Ovary (tissue), 9 donors: Measurements from ENCODE around the gene ATP6V1A. TPM values are rescaled to one million over a fixed set of nuclear protein-coding genes. Genes with fewer than 3 reads are reported as not detected.

Source experiments
- DNase-seq, 5 donors: peaks; one replicate each; pipeline ENCODE4 v3.0.0-alpha.2; 2019 to 2020
- H3K27ac ChIP-seq, 2 donors: fragments of 200-600 bp; one replicate each; pipeline versions ENCODE4 v1.5.1 to v1.8.0; 2019 to 2022
- H3K27me3 ChIP-seq: fragments of 200-600 bp; one replicate; pipeline ENCODE4 v1.8.0; 2022
- H3K36me3 ChIP-seq: fragments of 200-600 bp; sonication (generic); one replicate; pipeline ENCODE4 v1.5.1; 2019
- H3K4me1 ChIP-seq: one replicate; pipeline ENCODE4 v1.8.1; 2013; ENCODE audit warnings: mild to moderate bottlenecking, moderate library complexity; ENCODE audit not compliant: insufficient read depth
- H3K4me3 ChIP-seq: fragments of 200-600 bp; sonication (generic); one replicate; pipeline ENCODE4 v1.5.1; 2017
- H3K9me3 ChIP-seq, 2 donors: fragments of 200-600 bp in 1 of 2; sonication (generic) in 1 of 2; one replicate each; pipeline versions ENCODE4 v1.5.1 to v1.8.1; 2013 to 2019; ENCODE audit warnings: mild to moderate bottlenecking in 1 of 2, moderate library complexity in 1 of 2
- EP300 ChIP-seq: sonication (generic); formaldehyde crosslinking; IDR thresholded peaks from one replicate; pipeline ENCODE4 v1.6.1; 2017; ENCODE audit warnings: antibody characterized with exemption
- POLR2A ChIP-seq: fragments of 450-650 bp; IDR thresholded peaks from one replicate; pipeline ENCODE4 v1.6.1; 2017; ENCODE audit warnings: antibody characterized with exemption, mild to moderate bottlenecking, moderate library complexity
- WGBS, 3 donors: extraction: QIAGEN DNeasy Blood & Tissue Kit in 1 of 3; methylation state at CpG; one replicate each; pipeline versions ENCODE4 v1.1.5 to v1.1.7; 2013 to 2017; 5-methylcytosine and 5-hydroxymethylcytosine counted together
- intact Hi-C, 4 donors: fragments of 100-400 bp; cut with DNase I; formaldehyde crosslinking; loops; one replicate each; pipeline versions ENCODE4 v1.11.0 to v1.15.1; 2022 to 2023
- polyA plus RNA-seq, 2 donors: library from polyadenylated mRNA; stranded (reverse); fragments of 200-250 nt in 1 of 2; fragments of 350-450 nt in 1 of 2; fragmentation: Illumina TruSeq in 1 of 2; extraction: RNeasy Lipid Tissue Mini Kit (QIAGEN cat#74804) in 1 of 2; gene quantifications; one replicate each; pipeline ENCODE4 v1.2.3, GENCODE V29; 2013 to 2014
- total RNA-seq, 7 donors: library from RNA; depleted of rRNA in 2 of 7; stranded (reverse); fragments of >200 nt in 2 of 7; fragmentation: NEBNext Ultra II Directional in 3 of 7; extraction: Animal tissue kit (Norgen Biotek cat#: 25700) in 3 of 7; gene quantifications; one replicate each; pipeline versions ENCODE4 v1.1.0 to v1.2.4, GENCODE V29; 2016 to 2023
- TF ChIP-seq, protein P1 (sequence below), 3 donors: fragments of 450-650 bp in 2 of 3; fragments of 200-600 bp in 1 of 3; IDR thresholded peaks; one replicate each; pipeline versions ENCODE4 v1.5.1 to v1.8.0; 2016 to 2022; ENCODE audit warnings: antibody characterized with exemption in 3 of 3, mild to moderate bottlenecking in 1 of 3
- donor health status: DM: no; HTN: no; CAD: no; lungs with moderate emphysema.
- donor health status: DM: no; HTN: no; CAD: no.
- donor health status: Bipolar disorder and iron deficiency.
- donor health status: DM: yes; HTN: yes; CAD: no.
- donor health status: DM: no; HTN: no; CAD: no.
- donor health status: DM: yes; HTN: yes; CAD: no.

Gene ATP6V1A
- total and polyA plus RNA-seq, 9 donors = 9.3 to 55.3 (median 38.3) TPM

DNA sequence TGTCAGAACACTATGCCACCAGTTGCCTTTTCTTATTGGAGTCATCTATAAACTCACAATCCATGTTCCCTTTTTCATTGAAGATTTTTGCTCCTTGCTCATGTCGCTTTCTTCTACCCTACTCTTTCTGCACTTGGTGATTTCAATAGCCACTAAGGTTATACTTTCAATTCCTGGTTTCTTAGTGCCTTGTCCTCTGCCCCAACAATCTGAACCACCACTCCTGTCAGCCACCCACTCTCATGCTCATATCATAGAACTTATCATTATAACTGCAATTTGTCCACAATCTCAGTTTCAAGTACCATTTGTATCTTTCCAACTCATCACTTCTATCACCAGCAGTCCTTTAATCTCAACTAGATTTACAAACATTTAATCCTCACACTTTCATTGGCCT lies 81.8 kb downstream of the ATP6V1A start:
- H3K27ac ChIP-seq = no peak overlapping the region
- H3K4me3 ChIP-seq = no peak overlapping the region
- 92 to 98% (median 95%) methylated on average over 1 of the region's 1 CpG for WGBS, 3 donors
- intact Hi-C loops = loop anchor here in 1 of 4 donors (5.0 kb wide), 1 partner anchor 856 kb away; no protein-coding TSS in a partner anchor
- TF ChIP-seq POLR2A = no peak
- TF ChIP-seq, protein P1, sequence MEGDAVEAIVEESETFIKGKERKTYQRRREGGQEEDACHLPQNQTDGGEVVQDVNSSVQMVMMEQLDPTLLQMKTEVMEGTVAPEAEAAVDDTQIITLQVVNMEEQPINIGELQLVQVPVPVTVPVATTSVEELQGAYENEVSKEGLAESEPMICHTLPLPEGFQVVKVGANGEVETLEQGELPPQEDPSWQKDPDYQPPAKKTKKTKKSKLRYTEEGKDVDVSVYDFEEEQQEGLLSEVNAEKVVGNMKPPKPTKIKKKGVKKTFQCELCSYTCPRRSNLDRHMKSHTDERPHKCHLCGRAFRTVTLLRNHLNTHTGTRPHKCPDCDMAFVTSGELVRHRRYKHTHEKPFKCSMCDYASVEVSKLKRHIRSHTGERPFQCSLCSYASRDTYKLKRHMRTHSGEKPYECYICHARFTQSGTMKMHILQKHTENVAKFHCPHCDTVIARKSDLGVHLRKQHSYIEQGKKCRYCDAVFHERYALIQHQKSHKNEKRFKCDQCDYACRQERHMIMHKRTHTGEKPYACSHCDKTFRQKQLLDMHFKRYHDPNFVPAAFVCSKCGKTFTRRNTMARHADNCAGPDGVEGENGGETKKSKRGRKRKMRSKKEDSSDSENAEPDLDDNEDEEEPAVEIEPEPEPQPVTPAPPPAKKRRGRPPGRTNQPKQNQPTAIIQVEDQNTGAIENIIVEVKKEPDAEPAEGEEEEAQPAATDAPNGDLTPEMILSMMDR (IDR thresholded peaks at IDR 0.05) = no peak
- no peak for TF ChIP-seq EP300
- no peaks in the 10 kb centered on the region for H3K27me3 ChIP-seq
- no peak for DNase-seq
- no peaks in the 10 kb centered on the region for H3K36me3 ChIP-seq
- no peaks in the 10 kb centered on the region for H3K9me3 ChIP-seq
- no peaks in the 10 kb centered on the region for H3K4me1 ChIP-seq

DNA sequence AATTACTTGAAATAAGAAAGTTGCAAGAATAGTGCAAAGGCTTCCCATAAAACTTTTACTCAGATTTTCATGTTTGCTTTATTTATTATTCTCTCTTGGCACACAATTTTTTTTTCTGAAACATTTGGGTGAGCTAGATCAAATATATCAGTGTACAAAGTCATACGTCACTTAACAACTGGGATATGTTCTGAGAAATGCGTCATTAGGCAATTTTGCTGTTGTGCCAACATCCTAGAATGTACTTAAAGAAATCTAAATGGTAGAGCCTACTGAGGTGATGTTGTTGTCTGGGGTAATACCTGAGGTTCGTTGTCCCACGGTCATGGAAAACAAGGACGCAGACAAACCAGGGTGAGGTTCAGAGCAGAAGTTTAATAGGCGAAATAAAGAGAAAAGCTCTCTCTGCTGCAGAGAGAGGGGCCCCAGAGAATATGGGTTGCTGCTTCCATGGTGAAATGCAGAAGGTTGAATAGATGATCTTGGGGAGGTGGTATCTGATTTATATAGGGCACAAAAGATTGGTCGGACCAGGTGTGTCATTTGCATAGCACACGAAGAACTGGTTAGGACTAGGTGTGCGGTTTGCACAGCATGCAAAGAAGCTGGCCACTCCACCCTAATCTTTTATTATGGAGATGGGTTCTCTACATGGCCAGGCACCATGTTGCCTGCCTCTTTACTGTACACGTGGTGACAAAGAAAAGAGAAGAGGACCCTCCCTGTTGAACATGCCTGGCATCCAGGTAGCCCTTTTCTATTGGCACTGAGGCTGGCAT lies 82.9 kb downstream of the ATP6V1A start:
- H3K4me1 ChIP-seq = no peaks in the 10 kb centered on the region
- intact Hi-C loops = loop anchor here in 2 of 4 donors (5.0 to 10.0 kb wide), 3 partner anchors 85 to 1622 kb away; no protein-coding TSS in a partner anchor

DNA sequence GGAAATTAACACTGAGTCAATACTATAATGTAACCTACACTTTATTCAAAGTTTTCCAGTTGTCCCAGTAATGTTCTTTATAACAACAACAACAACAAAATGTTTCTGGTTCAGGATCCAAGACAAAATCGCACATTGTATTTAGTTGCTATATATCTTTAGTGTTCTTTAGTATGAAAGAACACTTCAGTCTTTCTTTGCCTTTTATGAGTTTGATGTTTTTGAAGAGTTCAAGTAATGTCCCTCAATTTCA lies 84.2 kb downstream of the ATP6V1A start:
- DNase-seq = no peak
- 0 to 4% (median 0%) methylated on average over 1 of the region's 1 CpG for WGBS, 3 donors

More for the DNA sequence above, 82.9 kb downstream of the ATP6V1A start:
- Histone ChIP-seq H3K27ac (no peak overlapping the region), H3K27me3 (no peaks in the 10 kb centered on the region), H3K36me3 (no peaks in the 10 kb centered on the region), H3K4me3 (no peak overlapping the region), H3K9me3 (no peaks in the 10 kb centered on the region)
- TF ChIP-seq POLR2A (no peak), EP300 (no peak)
- TF ChIP-seq, protein P1 (IDR thresholded peaks at IDR 0.05) = no peak
- WGBS, 3 donors = 84 to 86% (median 85%) methylated on average over 10 of the region's 10 CpGs
- DNase-seq = no peak

DNA sequence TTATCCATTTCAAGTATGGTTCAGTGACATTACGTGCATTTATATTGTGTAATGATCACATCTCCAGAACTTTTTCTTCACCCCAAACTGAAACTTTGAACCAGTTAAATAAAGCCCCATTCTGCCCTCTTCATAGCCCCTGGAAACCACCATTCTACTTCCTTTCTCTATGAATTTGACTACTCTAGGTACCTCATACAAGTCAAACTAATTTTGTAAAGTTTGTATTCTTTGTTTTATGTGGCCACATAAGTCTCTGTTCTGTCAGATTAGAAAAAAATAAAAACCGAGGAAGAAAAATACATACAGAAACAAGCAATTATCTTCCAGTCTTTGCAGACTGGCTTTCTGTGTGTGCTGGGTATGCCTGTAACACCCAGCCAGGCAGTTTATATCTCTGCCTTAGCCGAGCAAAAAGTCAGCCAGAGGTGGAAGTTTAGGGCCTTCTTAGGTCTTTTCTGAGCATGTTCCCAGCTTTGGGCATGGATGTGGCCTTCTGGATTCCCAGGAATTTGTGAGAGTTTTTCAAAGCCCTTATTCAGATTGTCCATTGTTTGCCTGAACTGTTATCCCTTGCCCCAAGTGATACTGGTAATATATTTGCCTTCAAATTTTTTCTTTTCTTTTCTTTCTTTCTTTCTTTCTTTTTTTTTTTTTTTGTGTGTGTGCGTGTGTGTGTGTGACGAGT lies 85.8 kb downstream of the ATP6V1A start:
- H3K36me3 ChIP-seq = no peaks in the 10 kb centered on the region
- H3K27ac ChIP-seq = no peak overlapping the region
- H3K27me3 ChIP-seq = no peaks in the 10 kb centered on the region
- no peaks in the 10 kb centered on the region for H3K9me3 ChIP-seq
- DNase-seq = no peak
- TF ChIP-seq, protein P1 (IDR thresholded peaks at IDR 0.05) = no peak
- TF ChIP-seq EP300 = no peak
- no peak for TF ChIP-seq POLR2A
- intact Hi-C loops = loop anchor here in 2 of 4 donors (5.0 to 10.0 kb wide), 2 partner anchors 82 to 1625 kb away; no protein-coding TSS in a partner anchor
- WGBS, 3 donors = 77 to 87% (median 82%) methylated on average over 5 of the region's 5 CpGs
- no peaks in the 10 kb centered on the region for H3K4me1 ChIP-seq
- H3K4me3 ChIP-seq = no peak overlapping the region

More for the DNA sequence above, 84.2 kb downstream of the ATP6V1A start:
- Histone ChIP-seq H3K4me3 (no peak overlapping the region), H3K4me1 (no peaks in the 10 kb centered on the region), H3K9me3 (no peaks in the 10 kb centered on the region), H3K36me3 (no peaks in the 10 kb centered on the region), H3K27me3 (no peaks in the 10 kb centered on the region), H3K27ac (no peak overlapping the region)
- intact Hi-C loops = loop anchor here in 2 of 4 donors (5.0 to 10.0 kb wide), 2 partner anchors 84 to 1624 kb away; no protein-coding TSS in a partner anchor
- no peak for TF ChIP-seq POLR2A
- TF ChIP-seq EP300 = no peak
- TF ChIP-seq, protein P1 (IDR thresholded peaks at IDR 0.05) = no peak
